GM23338 (cell line): ENCODE measurements around the gene ZNF844. TPM values are rescaled to one million over a fixed set of nuclear protein-coding genes. Genes with fewer than 3 reads are reported as not detected.

Source experiments
- ATAC-seq: fragments of 200-7000 bp; cut with Tn5 transposase; 3 replicates; pipeline ENCODE4 v1.9.1; 2020
- DNase-seq: peaks from one replicate; pipeline ENCODE4 v3.0.0-alpha.2; 2015; ENCODE audit warnings: low spot score
- H2AFZ ChIP-seq: fragments of 200-600 bp; sonication (generic); 2 replicates; pipeline ENCODE4 v1.8.0; 2016; ENCODE audit warnings: antibody characterized with exemption, mild to moderate bottlenecking, moderate library complexity
- H3F3A ChIP-seq: fragments of 200-600 bp; sonication (generic); replicated peaks from 2 replicates; pipeline ENCODE4 v1.8.0; 2017; ENCODE audit warnings: antibody characterized with exemption, mixed run types, low read depth
- H3K27ac ChIP-seq: fragments of 200-600 bp; sonication (generic); 2 replicates; pipeline ENCODE4 v1.6.1; 2016; ENCODE audit warnings: low read depth
- H3K27me3 ChIP-seq: fragments of 200-600 bp; sonication (generic); 2 replicates; pipeline ENCODE4 v1.8.0; 2016; ENCODE audit warnings: mild to moderate bottlenecking, mixed run types, moderate library complexity; ENCODE audit not compliant: insufficient read depth
- H3K36me3 ChIP-seq: fragments of 200-600 bp; sonication (generic); 2 replicates; pipeline ENCODE4 v1.8.0; 2016; ENCODE audit warnings: mild to moderate bottlenecking; ENCODE audit not compliant: insufficient read depth
- H3K4me1 ChIP-seq: fragments of 200-600 bp; sonication (generic); 2 replicates; pipeline ENCODE4 v1.8.0; 2016; ENCODE audit warnings: mild to moderate bottlenecking, moderate library complexity; ENCODE audit not compliant: insufficient read depth
- H3K4me2 ChIP-seq: fragments of 200-600 bp; sonication (generic); 2 replicates; pipeline ENCODE4 v1.7.1; 2017; ENCODE audit warnings: mixed run types
- H3K4me3 ChIP-seq: fragments of 200-600 bp; sonication (generic); 2 replicates; pipeline ENCODE4 v1.6.1; 2016; ENCODE audit warnings: mixed run types
- H3K79me2 ChIP-seq: fragments of 200-600 bp; sonication (generic); replicated peaks from 2 replicates; pipeline ENCODE4 v1.8.0; 2017; ENCODE audit warnings: mild to moderate bottlenecking; ENCODE audit not compliant: insufficient read depth
- H3K9me2 ChIP-seq: fragments of 200-600 bp; sonication (generic); 2 replicates; pipeline ENCODE4 v1.8.0; 2017; ENCODE audit not compliant: insufficient read depth
- H4K20me1 ChIP-seq: fragments of 200-600 bp; sonication (generic); replicated peaks from 2 replicates; pipeline ENCODE4 v1.8.0; 2017; ENCODE audit warnings: mild to moderate bottlenecking; ENCODE audit not compliant: insufficient read depth
- H3K27ac Mint-ChIP-seq: 2 replicates; pipeline ENCODE4 v1.8.0; 2020; ENCODE audit warnings: inconsistent platforms, mild to moderate bottlenecking, moderate library complexity, mixed read lengths
- H3K27me3 Mint-ChIP-seq: 3 replicates; pipeline ENCODE4 v1.8.0; 2022; ENCODE audit warnings: low read depth, mild to moderate bottlenecking, moderate library complexity, mixed read lengths, inconsistent platforms; ENCODE audit not compliant: insufficient read depth, poor library complexity
- H3K36me3 Mint-ChIP-seq: 3 replicates; pipeline ENCODE4 v1.8.0; 2021; ENCODE audit warnings: low read depth, mild to moderate bottlenecking, inconsistent platforms, moderate library complexity, mixed read lengths
- H3K4me1 Mint-ChIP-seq: 3 replicates; pipeline ENCODE4 v1.8.0; 2020; ENCODE audit warnings: mild to moderate bottlenecking, inconsistent platforms, mixed read lengths
- H3K4me3 Mint-ChIP-seq: 3 replicates; pipeline ENCODE4 v1.8.0; 2021; ENCODE audit warnings: moderate library complexity, mild to moderate bottlenecking, inconsistent platforms, mixed read lengths
- H3K9me3 Mint-ChIP-seq: 3 replicates; pipeline ENCODE4 v1.8.0; 2020; ENCODE audit warnings: moderate library complexity, mild to moderate bottlenecking, inconsistent platforms, mixed read lengths
- CREB1 ChIP-seq: fragments of 250-450 bp; sonication (Bioruptor Pico); IDR thresholded peaks from 2 replicates; pipeline ENCODE4 v1.5.0; 2020; ENCODE audit warnings: low read depth, mild to moderate bottlenecking, moderate library complexity
- CTCF ChIP-seq, 2 experiments: fragments of 200-600 bp in 1 of 2; sonication (generic) in 1 of 2; conservative IDR thresholded peaks; 2 replicates each; pipeline versions ENCODE4 v1.5.1 to v1.6.1; 2016 to 2017; ENCODE audit warnings: antibody characterized with exemption in 2 of 2, low read depth in 2 of 2, mild to moderate bottlenecking in 2 of 2, moderate library complexity in 1 of 2
- ETS1 ChIP-seq: IDR thresholded peaks from 2 replicates; pipeline ENCODE4 v1.6.1; 2016; ENCODE audit warnings: antibody characterized with exemption
- EZH2 ChIP-seq: fragments of 200-600 bp; sonication (generic); IDR thresholded peaks from one replicate; pipeline ENCODE4 v1.8.0; 2017; ENCODE audit warnings: antibody characterized with exemption, mild to moderate bottlenecking, low read depth; ENCODE audit not compliant: unreplicated experiment
- EZH2phosphoT487 ChIP-seq: fragments of 200-600 bp; sonication (generic); IDR thresholded peaks from one replicate; pipeline ENCODE4 v1.8.1; 2018; ENCODE audit warnings: antibody characterized with exemption; ENCODE audit not compliant: unreplicated experiment
- JUNB ChIP-seq: IDR thresholded peaks from one replicate; pipeline ENCODE4 v1.6.1; 2016; ENCODE audit warnings: antibody characterized with exemption; ENCODE audit not compliant: unreplicated experiment
- NANOG ChIP-seq: IDR thresholded peaks from 2 replicates; pipeline ENCODE4 v1.6.1; 2016; ENCODE audit warnings: antibody characterized with exemption, borderline replicate concordance
- POLR2AphosphoS5 ChIP-seq: IDR thresholded peaks from 2 replicates; pipeline ENCODE4 v1.6.1; 2016; ENCODE audit warnings: antibody characterized with exemption, low read depth
- REST ChIP-seq: IDR thresholded peaks from one replicate; pipeline ENCODE4 v1.6.1; 2018; ENCODE audit warnings: antibody characterized with exemption; ENCODE audit not compliant: unreplicated experiment
- STAT1 ChIP-seq: IDR thresholded peaks from one replicate; pipeline ENCODE4 v1.6.1; 2016; ENCODE audit warnings: antibody characterized with exemption; ENCODE audit not compliant: unreplicated experiment
- ZNF114 ChIP-seq: fragments of 250-450 bp; sonication (Bioruptor Pico); IDR thresholded peaks from 2 replicates; pipeline ENCODE4 v1.5.0; 2020; ENCODE audit warnings: mild to moderate bottlenecking, moderate library complexity
- ZNF331 ChIP-seq: fragments of 250-450 bp; sonication (Bioruptor Pico); IDR thresholded peaks from 2 replicates; pipeline ENCODE4 v1.5.0; 2020; ENCODE audit warnings: low read depth, mild to moderate bottlenecking, moderate library complexity
- polyA plus RNA-seq: library from polyadenylated mRNA; unstranded; fragments of >200 nt; fragmentation: Nextera tagmentation; extraction: Ambion mirVana; gene quantifications from 2 replicates; pipeline ENCODE4 v1.2.1, GENCODE V29; 2016
- total RNA-seq: library from RNA; depleted of rRNA; stranded (reverse); fragments of >200 nt; shearing (Covaris generic); gene quantifications from 2 replicates; pipeline ENCODE4 v1.2.3, GENCODE V29; 2014

The ZNF844 gene
- total and polyA plus RNA-seq, 2 experiments from 2014 or later, result 2.1 to 10.5 TPM

GRCh38 chr19:12092956-12093355 is 28.4 kb downstream of the ZNF844 start (continued):
- TF ChIP-seq ETS1 (no peak), EZH2 (no peak), REST (no peak), EZH2phosphoT487 (no peak), NANOG (no peak), POLR2AphosphoS5 (no peak)

GRCh38 chr19:12093777-12094176 is 29.2 kb downstream of the ZNF844 start:
- ATAC-seq (no peak), DNase-seq (no peak)
- peaks cover 89% of the 10 kb centered on the region for H3K9me3 Mint-ChIP-seq
- H3K27ac Mint-ChIP-seq, result no peak overlapping the region
- Histone ChIP-seq H3K4me1 (0 out of 2 replicates have a peak, but pooled peaks cover 3% of the 10 kb centered on the region), H2AFZ (no peak overlapping the region), H3K4me3 (peak overlapping the region; percentile 88; the same call in 1 of the 2 replicates), H3K27ac (no peak overlapping the region), H3K36me3 (peaks cover 43% of the 10 kb centered on the region), H4K20me1 (no peaks in the 10 kb centered on the region; the same call in none of the 2 replicates), H3F3A (no peaks in the 10 kb centered on the region; the same call in 1 of the 2 replicates), H3K27me3 (no peaks in the 10 kb centered on the region), H3K9me2 (no peaks in the 10 kb centered on the region), H3K79me2 (peaks cover 62% of the 10 kb centered on the region), H3K4me2 (peak overlapping the region; percentile 87)
- H3K27me3 Mint-ChIP-seq, result peaks cover 13% of the 10 kb centered on the region
- no peak overlapping the region for H3K4me3 Mint-ChIP-seq
- H3K36me3 Mint-ChIP-seq, result peaks cover 43% of the 10 kb centered on the region
- H3K4me1 Mint-ChIP-seq, result no peaks in the 10 kb centered on the region; the same call in 2 of the 3 replicates
- TF ChIP-seq ZNF114 (CRISPR knock-in tag), result no peak
- TF ChIP-seq POLR2AphosphoS5, result no peak
- TF ChIP-seq ETS1, result no peak
- no peak for TF ChIP-seq ZNF331
- TF ChIP-seq JUNB, result no peak
- TF ChIP-seq REST, result no peak
- no peak for TF ChIP-seq CREB1 (CRISPR knock-in tag)
- no peak for TF ChIP-seq CTCF (conservative IDR thresholded peaks at IDR 0.05; ENCODE audit: low read depth in 2 of 2)
- TF ChIP-seq STAT1, result no peak
- TF ChIP-seq NANOG, result no peak
- no peak for TF ChIP-seq EZH2
- TF ChIP-seq EZH2phosphoT487, result no peak
